Rectal smooth muscle tissue (tissue), 1 donor: ENCODE results near the gene GOLGA2.

Source experiments
- H3K27ac ChIP-seq: one replicate; pipeline ENCODE4 v1.7.0; 2013; ENCODE audit warnings: low read depth, low read length, inconsistent platforms
- H3K27me3 ChIP-seq: one replicate; pipeline ENCODE4 v1.7.0; 2013; ENCODE audit warnings: low read length; ENCODE audit not compliant: control insufficient read depth, insufficient read depth
- H3K36me3 ChIP-seq: one replicate; pipeline ENCODE4 v1.7.0; 2013; ENCODE audit warnings: low read length; ENCODE audit not compliant: control insufficient read depth, insufficient read depth
- H3K4me1 ChIP-seq: one replicate; pipeline ENCODE4 v1.7.0; 2013; ENCODE audit warnings: low read length; ENCODE audit not compliant: control insufficient read depth, insufficient read depth
- H3K4me3 ChIP-seq: one replicate; pipeline ENCODE4 v1.7.0; 2013; ENCODE audit warnings: low read length
- H3K9ac ChIP-seq: one replicate; pipeline ENCODE4 v1.7.0; 2013; ENCODE audit warnings: low read length

GOLGA2 gene

GRCh38 chr9:128304971-128305288 is 29.1 kb upstream of the GOLGA2 start:
- Histone ChIP-seq H3K27ac (no peak overlapping the region), H3K4me1 (no peaks in the 10 kb centered on the region), H3K9ac (no peak overlapping the region), H3K36me3 (peaks cover 3% of the 10 kb centered on the region), H3K27me3 (no peaks in the 10 kb centered on the region), H3K4me3 (no peak overlapping the region)

DNA sequence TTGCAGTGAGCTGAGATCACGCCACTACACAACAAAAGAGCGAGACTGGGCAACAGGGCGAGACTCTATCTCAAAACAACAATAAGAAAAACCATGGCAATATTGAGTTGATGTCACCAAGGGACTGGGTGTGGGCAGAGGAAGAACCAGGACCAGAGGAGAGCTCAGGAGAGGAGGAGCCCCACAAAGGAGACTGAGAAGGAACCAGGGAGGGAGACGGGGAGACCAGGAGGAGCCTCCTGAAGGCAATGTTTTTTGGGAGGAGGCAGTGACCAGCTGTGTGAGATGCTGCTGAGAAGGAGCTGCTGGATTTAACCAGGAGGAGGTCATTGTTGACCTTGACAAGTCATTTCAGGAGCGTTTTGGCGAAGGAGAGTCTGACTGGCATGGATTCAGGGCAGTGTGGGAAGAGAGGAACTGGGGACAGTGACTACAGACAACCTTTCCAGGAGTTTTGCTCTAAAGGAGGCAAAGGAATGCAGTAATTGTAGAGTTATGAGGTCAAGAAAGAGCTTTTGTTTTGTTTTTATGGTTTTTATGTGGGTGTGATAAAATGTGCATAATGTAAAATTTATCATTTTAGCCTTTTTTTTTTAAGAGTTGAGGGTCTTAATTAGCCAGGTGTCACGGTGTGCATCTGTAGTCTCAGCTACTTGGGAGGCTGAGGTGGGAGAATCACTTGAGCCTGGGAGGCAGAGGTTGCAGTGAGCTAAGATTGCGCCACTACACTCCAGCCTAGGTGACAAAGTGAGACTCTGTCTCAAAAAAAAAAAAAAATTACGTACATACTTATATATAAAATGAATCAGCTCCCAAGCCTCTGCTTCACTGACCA is 28.5 kb upstream of the GOLGA2 start:
- no peak overlapping the region for H3K4me3 ChIP-seq
- H3K27me3 ChIP-seq = no peaks in the 10 kb centered on the region
- H3K4me1 ChIP-seq = no peaks in the 10 kb centered on the region
- H3K36me3 ChIP-seq = no peaks in the 10 kb centered on the region
- no peak overlapping the region for H3K27ac ChIP-seq
- H3K9ac ChIP-seq = no peak overlapping the region

DNA sequence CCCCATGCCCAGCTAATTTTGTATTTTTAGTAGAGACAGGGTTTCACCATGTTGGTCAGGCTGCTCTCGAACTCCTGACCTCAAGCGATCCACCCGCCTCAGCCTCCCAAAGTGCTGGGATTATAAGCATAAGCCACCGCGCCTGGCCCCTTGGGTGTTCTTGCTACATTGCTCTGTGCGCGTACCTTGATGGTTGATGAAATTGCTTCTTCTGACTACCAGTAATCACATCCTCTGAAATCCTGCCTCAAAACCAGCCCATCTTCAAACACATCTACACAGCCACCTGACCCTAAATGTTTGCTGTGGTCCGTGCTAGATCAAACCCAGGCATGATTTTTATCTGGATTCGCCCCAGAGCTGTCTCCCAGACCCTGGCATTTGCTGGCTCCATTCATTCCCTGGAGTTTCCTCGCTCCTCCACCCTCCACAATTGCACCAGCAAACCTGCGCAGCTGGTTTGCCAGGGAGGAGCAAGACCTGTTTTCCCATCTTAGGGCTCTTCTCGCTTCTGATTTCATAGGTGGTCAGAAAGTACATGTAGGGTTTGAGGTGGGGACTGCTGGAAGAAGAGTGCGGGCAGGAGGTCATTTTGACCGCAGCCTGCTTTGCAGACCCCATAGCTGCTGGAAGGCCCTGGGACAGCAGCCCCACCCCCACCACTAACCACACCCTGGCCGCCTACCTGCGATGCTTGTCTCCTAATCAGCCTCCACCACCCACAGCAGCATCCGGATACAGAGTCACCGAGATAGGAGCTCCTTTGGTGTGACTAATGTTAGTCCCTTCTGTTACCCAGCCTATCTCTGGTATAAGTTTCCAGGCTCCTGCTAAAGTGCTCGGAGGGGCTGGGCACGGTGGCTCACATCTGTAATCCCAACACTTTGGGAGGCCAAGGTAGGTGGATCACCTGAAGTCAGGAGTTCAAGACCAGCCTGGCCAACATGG is 23.0 kb upstream of the GOLGA2 start:
- H3K36me3 ChIP-seq = no peaks in the 10 kb centered on the region
- H3K27ac ChIP-seq = no peak overlapping the region
- H3K4me3 ChIP-seq = no peak overlapping the region
- no peaks in the 10 kb centered on the region for H3K27me3 ChIP-seq
- no peak overlapping the region for H3K9ac ChIP-seq
- no peaks in the 10 kb centered on the region for H3K4me1 ChIP-seq

GRCh38 chr9:128297221-128297773 is 21.5 kb upstream of the GOLGA2 start:
- Histone ChIP-seq H3K4me1 (no peaks in the 10 kb centered on the region), H3K27me3 (no peaks in the 10 kb centered on the region), H3K27ac (no peak overlapping the region), H3K9ac (no peak overlapping the region), H3K36me3 (no peaks in the 10 kb centered on the region), H3K4me3 (no peak overlapping the region)

GRCh38 chr9:128296340-128297220 is 20.8 kb upstream of the GOLGA2 start:
- Histone ChIP-seq H3K9ac (no peak overlapping the region), H3K4me3 (no peak overlapping the region), H3K27me3 (no peaks in the 10 kb centered on the region), H3K36me3 (no peaks in the 10 kb centered on the region), H3K27ac (no peak overlapping the region), H3K4me1 (no peaks in the 10 kb centered on the region)

DNA sequence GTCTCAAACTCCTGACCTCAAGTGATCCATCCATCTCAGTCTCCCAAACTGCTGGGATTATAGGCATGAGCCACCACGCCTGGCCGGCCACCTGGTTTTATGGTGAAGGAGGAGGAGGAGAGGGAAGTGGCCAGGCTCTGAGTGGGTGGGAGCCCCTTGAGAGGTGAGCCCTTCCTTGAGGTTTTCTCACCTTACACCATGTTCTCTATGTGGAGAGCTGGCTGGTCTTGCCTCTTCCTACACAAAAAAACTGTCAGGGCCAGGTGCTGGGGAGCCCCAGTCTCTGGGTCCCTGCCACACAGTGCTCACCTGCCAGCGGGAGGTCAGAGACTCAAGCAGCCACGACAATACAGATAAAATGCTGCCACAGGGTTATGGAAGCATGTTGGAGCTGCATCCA is 18.3 kb upstream of the GOLGA2 start:
- no peaks in the 10 kb centered on the region for H3K27me3 ChIP-seq

DNA sequence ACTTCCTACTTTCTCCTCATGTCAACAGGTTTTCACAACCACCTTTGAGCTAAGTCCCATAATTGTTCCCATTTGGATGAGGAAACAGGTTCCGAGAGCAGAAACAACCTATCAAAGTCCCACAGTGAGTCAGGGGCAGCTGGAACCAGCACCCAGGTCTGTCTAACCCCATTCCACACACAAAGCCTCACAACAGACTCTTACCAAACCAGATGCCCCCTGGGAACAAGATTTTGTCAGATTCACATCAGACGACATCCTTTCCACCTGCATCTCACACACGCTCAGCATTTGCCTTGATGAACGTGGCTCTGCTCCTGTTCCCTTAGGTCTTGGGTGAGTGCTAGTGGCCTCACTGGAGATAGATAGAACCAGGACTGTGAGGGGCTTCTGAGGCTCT is 17.3 kb upstream of the GOLGA2 start:
- Histone ChIP-seq H3K27me3 (no peaks in the 10 kb centered on the region), H3K36me3 (peaks cover 7% of the 10 kb centered on the region), H3K27ac (no peak overlapping the region), H3K9ac (no peak overlapping the region), H3K4me3 (no peak overlapping the region), H3K4me1 (no peaks in the 10 kb centered on the region)

More for the DNA sequence above, 18.3 kb upstream of the GOLGA2 start:
- Histone ChIP-seq H3K27ac (no peak overlapping the region), H3K4me3 (no peak overlapping the region), H3K36me3 (no peaks in the 10 kb centered on the region), H3K9ac (no peak overlapping the region), H3K4me1 (no peaks in the 10 kb centered on the region)

DNA sequence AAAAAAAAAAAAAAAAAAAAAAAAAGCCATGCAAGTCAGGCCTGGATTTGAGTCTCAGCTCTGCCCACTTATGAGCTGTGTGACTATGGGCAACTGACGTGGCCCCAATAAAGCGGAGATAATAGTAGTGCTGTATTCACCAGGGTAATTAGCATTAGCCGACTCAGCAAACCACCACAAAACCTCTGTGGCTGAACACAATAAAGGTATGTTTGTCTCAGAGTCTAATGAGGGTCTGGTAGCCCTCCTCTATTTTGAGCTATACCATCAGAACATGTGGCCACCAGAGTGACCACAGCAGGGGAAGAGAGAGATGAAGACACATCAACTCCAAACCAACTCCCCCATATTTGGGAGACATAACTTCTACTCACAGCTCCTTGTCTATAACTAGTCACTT is 16.2 kb upstream of the GOLGA2 start:
- Histone ChIP-seq H3K9ac (no peak overlapping the region), H3K36me3 (peaks cover 10% of the 10 kb centered on the region), H3K27me3 (no peaks in the 10 kb centered on the region), H3K4me3 (no peak overlapping the region), H3K27ac (no peak overlapping the region), H3K4me1 (no peaks in the 10 kb centered on the region)

GRCh38 chr9:128288273-128289004 is 12.6 kb upstream of the GOLGA2 start:
- Histone ChIP-seq H3K9ac (no peak overlapping the region), H3K4me3 (no peak overlapping the region), H3K27me3 (no peaks in the 10 kb centered on the region), H3K36me3 (peaks cover 14% of the 10 kb centered on the region), H3K27ac (no peak overlapping the region), H3K4me1 (no peaks in the 10 kb centered on the region)

GRCh38 chr9:128286440-128286839 is 10.6 kb upstream of the GOLGA2 start:
- Histone ChIP-seq H3K27me3 (no peaks in the 10 kb centered on the region), H3K36me3 (peaks cover 14% of the 10 kb centered on the region), H3K27ac (no peak overlapping the region), H3K4me1 (no peaks in the 10 kb centered on the region), H3K4me3 (no peak overlapping the region), H3K9ac (no peak overlapping the region)

GRCh38 chr9:128285033-128285784 is 9.4 kb upstream of the GOLGA2 start:
- H3K27me3 ChIP-seq = no peaks in the 10 kb centered on the region
- no peak overlapping the region for H3K9ac ChIP-seq
- H3K27ac ChIP-seq = no peak overlapping the region
- no peaks in the 10 kb centered on the region for H3K4me1 ChIP-seq
- no peak overlapping the region for H3K4me3 ChIP-seq
- H3K36me3 ChIP-seq = peaks cover 14% of the 10 kb centered on the region
